ENCODE data around the gene IRF2BP2. TPM values are rescaled to one million over a fixed set of nuclear protein-coding genes. Genes with fewer than 3 reads are reported as not detected.

The IRF2BP2 gene
- total RNA-seq, 2 experiments from 2014 or later: 71.5 to 72.0 TPM

DNA sequence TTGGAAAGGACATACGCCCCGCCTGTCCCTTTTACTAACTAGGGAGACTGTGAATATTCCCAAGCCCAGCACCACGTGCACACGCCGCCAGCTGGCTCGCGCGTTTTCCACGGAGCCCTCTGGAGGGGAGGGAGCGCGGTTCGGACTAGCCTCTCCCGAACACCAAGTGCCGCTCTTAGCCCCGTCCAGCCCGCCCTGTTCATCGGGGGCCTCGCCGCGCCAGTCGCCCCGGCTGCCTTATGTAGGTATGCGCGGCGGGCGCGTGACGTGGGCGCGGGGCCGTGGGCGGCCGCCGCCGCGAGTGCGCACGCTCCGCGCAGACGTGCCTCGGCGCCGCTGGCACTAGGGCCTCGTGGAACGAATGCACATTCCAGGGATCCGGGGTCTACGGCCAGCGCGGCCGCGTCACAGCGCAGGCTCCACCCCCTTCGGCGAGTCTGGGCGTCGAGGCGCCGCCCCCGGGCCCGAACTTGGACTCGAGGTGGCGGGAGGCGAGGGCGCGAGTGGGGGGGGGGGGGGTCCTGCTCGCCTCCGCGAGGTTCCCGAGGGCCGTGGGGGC, 767 bp upstream of the IRF2BP2 start:
- Mint-ChIP-seq H3K4me3 (peak overlapping the region; percentile 87), H3K4me1 (ENCODE audit: low read depth) (peaks cover 42% of the 10 kb centered on the region), H3K27ac (peak overlapping the region; percentile 98), H3K9me3 (ENCODE audit: insufficient read depth) (no peaks in the 10 kb centered on the region), H3K27me3 (ENCODE audit: low read depth) (no peaks in the 10 kb centered on the region), H3K36me3 (ENCODE audit: low read depth) (peaks cover 29% of the 10 kb centered on the region)
- DNase-seq: peak; percentile 91
- peak; percentile 46 for ATAC-seq
- ChIA-PET CTCF (interaction anchor here (0.7 to 5.8 kb wide), 14 partner anchors 9 to 473 kb away, joined by 3 to 75 read pairs (median 9); no protein-coding TSS in a partner anchor), POLR2A (interaction anchor here (0.6 to 6.1 kb wide), 41 partner anchors 11 to 550 kb away, joined by 3 to 153 read pairs (median 6); partner anchors contain the start of gene COA6)

DNA sequence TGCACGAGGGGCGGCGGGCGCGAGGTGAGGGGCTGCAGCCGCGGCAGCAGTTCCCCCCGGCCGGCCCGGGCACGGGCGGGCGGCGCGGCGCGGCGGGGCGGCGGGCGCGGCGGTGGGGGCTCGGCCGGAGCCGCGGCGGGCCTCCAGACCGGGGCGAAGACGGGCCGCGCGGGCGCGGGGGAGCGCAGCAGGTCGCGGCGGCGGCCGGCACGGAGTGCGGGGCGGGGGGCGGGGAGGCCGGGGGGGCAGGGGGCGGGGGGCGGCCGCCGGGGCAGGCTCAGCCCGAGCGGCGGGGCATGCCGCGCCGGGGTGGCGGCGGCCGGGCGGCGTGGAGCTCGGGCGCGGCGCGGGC, 311 bp downstream of the IRF2BP2 start:
- no peak for ATAC-seq
- Mint-ChIP-seq H3K9me3 (ENCODE audit: insufficient read depth) (no peaks in the 10 kb centered on the region), H3K4me1 (ENCODE audit: low read depth) (peaks cover 45% of the 10 kb centered on the region), H3K36me3 (ENCODE audit: low read depth) (peaks cover 39% of the 10 kb centered on the region), H3K27me3 (ENCODE audit: low read depth) (no peaks in the 10 kb centered on the region), H3K4me3 (peak overlapping the region; percentile 87), H3K27ac (no peak overlapping the region)
- ChIA-PET POLR2A (interaction anchor here (0.6 to 6.1 kb wide), 29 partner anchors 10 to 474 kb away, joined by 3 to 153 read pairs (median 6); no protein-coding TSS in a partner anchor), CTCF (interaction anchor here (1.4 to 5.8 kb wide), 5 partner anchors 8 to 474 kb away, joined by 4 to 75 read pairs (median 21); no protein-coding TSS in a partner anchor)
- DNase-seq: no peak

DNA sequence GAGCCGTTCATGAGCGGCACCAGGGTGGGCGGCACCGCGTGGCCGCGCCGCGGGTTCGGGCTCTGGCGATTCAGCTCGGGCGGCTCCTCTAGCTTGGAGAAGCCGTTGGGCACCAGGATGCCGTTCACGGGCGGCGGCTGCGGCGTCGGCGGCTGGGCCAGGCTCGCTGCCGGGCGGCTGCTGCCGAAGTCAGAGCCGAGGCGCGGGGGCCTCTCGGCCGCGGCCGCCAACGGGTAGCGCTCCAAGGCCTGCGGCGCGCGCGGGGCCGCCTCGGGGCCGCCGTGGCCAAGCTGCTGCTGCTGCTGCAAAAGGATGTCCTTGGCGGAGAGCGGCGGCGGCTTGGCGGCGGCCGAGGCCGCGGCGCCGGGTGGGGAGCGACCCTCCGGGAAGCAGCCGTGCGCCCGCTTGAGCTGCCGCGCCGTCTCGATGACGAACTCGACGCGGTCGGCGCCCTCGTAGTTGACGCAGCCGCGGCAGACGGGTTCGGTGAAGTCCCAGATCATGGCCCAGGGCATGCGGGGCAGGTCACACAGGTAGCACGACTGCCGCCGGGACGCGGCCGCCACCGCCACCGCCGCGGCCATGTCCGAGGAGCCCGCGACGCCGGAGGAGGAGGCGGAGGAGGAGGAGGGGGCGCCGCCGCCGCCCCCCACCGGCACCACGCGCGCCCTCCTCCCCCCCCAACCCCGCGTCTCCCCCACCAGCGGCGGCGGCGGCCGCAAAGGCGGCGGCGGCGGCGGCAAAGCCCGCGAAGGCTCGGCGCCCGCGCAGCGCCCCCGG, 877 bp downstream of the IRF2BP2 start:
- POLR2A ChIA-PET: interaction anchor here (0.6 to 6.1 kb wide), 26 partner anchors 9 to 474 kb away, joined by 3 to 153 read pairs (median 6); no protein-coding TSS in a partner anchor
- peak overlapping the region; percentile 91 for H3K27ac Mint-ChIP-seq
- peak overlapping the region; percentile 71 for H3K4me3 Mint-ChIP-seq
- ATAC-seq (no peak), DNase-seq (peak; percentile 75)
- peaks cover 45% of the 10 kb centered on the region for H3K4me1 Mint-ChIP-seq (ENCODE audit: low read depth)
- CTCF ChIA-PET: interaction anchor here (1.4 to 5.8 kb wide), 5 partner anchors 8 to 475 kb away, joined by 4 to 75 read pairs (median 21); no protein-coding TSS in a partner anchor
- peaks cover 41% of the 10 kb centered on the region for H3K36me3 Mint-ChIP-seq (ENCODE audit: low read depth)
- H3K9me3 Mint-ChIP-seq (ENCODE audit: insufficient read depth): no peaks in the 10 kb centered on the region
- H3K27me3 Mint-ChIP-seq (ENCODE audit: low read depth): no peaks in the 10 kb centered on the region

DNA sequence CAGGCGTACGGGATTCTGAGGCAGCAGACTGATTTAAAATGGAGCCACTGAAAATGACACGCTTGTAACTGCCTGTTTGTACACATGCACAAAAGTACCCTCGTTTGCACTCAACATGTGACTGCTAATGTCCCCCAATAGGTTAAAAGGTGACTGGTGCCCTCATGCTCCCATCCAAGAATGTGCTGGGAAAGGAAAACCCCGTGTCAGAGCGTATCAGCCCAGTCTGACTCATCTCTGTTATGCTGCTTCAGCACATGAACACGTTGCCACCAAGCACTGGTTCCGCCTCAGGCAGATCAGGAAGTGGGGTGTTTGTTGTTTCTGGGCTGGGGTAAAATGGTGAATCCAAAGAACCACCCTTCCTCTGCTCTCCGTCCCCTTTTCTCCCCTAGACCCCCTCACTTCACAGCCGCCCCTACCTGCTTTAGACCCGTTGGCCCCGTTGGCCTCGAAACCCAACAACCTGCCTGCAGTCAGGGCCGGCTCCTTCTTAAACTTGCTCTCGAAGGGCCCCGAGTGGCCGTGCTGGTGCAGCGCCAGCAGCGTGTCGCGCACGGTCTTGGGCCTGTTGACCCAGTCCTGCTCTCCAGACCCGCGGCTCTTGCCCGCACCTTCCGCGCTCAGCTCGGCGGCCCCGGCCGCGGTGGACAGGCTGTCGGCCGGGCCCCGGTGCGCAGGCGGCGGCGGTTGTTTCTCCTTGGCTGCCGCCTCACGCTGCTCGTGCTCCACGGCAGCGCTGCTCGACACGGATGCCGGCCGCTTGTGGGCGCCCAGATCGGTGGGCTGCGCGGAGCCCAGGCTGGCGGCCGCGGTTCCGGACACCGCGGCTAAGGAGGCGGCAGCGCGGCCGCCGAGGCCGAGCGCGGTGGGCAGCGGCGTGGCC, 1.7 kb downstream of the IRF2BP2 start:
- Mint-ChIP-seq H3K9me3 (ENCODE audit: insufficient read depth) (no peaks in the 10 kb centered on the region), H3K4me3 (peak overlapping the region; percentile 86), H3K4me1 (ENCODE audit: low read depth) (peaks cover 43% of the 10 kb centered on the region), H3K27ac (peak overlapping the region; percentile 94), H3K27me3 (ENCODE audit: low read depth) (no peaks in the 10 kb centered on the region), H3K36me3 (ENCODE audit: low read depth) (peaks cover 45% of the 10 kb centered on the region)
- ChIA-PET POLR2A (interaction anchor here (1.0 to 6.1 kb wide), 10 partner anchors 9 to 471 kb away, joined by 3 to 153 read pairs (median 32); no protein-coding TSS in a partner anchor), CTCF (interaction anchor here (5.1 kb wide), 1 partner anchor 7 kb away, joined by 21 read pairs; no protein-coding TSS in a partner anchor)
- DNase-seq: peak; percentile 85
- ATAC-seq: peak; percentile 42

DNA sequence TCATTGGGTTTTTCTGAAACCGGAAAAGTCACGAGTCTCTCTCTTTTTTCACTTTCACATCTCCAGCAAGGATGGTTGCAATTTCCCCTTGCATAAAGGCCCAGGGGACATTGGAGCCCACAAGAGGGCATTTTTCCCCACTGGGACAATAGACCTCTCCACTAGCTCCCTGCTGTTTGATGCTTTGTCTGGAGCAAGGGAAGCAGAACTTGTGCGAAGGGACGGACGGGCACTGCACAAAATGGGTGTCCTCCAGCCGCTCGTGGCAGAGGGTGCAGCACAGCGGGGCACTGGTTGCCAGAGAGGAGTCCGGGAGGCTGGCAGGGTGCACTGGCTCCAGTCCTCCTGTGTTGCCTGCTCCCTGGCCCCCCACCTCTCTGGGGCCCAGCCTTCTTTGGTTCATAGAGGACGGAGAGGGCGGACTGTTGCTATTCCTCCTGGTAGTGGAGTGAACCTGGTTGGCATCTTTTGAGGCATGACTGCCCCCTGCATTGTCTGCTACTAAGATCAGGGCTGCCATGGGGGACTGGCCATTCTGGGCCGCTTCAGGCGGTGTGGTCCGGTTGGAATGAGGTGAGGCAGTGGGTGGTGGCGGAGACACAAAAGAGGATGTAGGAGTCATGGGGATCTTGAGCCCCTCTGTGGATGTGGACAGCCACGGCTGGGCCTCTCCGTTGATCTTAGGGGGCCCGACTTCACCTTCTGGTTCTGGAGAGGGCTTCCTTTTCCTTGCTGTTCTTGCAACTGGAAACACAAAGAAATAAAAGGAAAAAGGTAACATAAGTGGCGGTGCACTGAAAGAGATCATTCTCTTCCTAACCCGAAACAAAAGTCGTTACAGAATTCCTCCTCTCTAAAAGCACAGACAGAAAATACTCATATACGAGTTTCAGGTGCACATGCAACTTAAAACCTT, 2.6 kb downstream of the IRF2BP2 start:
- H3K36me3 Mint-ChIP-seq (ENCODE audit: low read depth): peaks cover 52% of the 10 kb centered on the region
- ATAC-seq (no peak), DNase-seq (peak; percentile 41)
- H3K27me3 Mint-ChIP-seq (ENCODE audit: low read depth): no peaks in the 10 kb centered on the region
- ChIA-PET POLR2A (interaction anchor here (0.6 to 1.5 kb wide), 4 partner anchors 120 to 405 kb away, joined by 3 to 6 read pairs (median 4); no protein-coding TSS in a partner anchor), CTCF (interaction anchor here (1.5 kb wide), 1 partner anchor 404 kb away, joined by 3 read pairs; no protein-coding TSS in a partner anchor)
- no peaks in the 10 kb centered on the region for H3K9me3 Mint-ChIP-seq (ENCODE audit: insufficient read depth)
- H3K4me1 Mint-ChIP-seq (ENCODE audit: low read depth): peaks cover 42% of the 10 kb centered on the region
- H3K4me3 Mint-ChIP-seq: peak overlapping the region; percentile 86
- peak overlapping the region; percentile 94 for H3K27ac Mint-ChIP-seq

DNA sequence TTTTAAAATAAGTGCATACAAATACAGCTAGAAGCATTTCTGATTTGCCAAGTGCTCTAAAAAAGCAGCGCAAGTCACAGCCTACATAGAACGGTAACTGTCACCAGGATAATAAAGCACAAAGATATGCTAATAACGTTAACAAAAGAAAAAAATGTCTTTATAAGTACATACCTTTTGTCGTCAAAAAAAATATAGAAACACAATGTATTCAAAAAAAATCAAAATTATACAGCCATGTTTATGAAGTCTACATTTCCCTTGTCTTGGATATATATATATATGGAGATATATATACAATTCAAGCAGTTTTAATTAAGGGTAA, 3.2 kb downstream of the IRF2BP2 start:
- ChIA-PET CTCF (interaction anchor here (1.5 kb wide), 1 partner anchor 405 kb away, joined by 3 read pairs; no protein-coding TSS in a partner anchor), POLR2A (interaction anchor here (0.6 to 1.5 kb wide), 4 partner anchors 119 to 405 kb away, joined by 3 to 6 read pairs (median 4); no protein-coding TSS in a partner anchor)
- Mint-ChIP-seq H3K27ac (peak overlapping the region; percentile 94), H3K36me3 (ENCODE audit: low read depth) (peaks cover 54% of the 10 kb centered on the region), H3K9me3 (ENCODE audit: insufficient read depth) (no peaks in the 10 kb centered on the region), H3K27me3 (ENCODE audit: low read depth) (no peaks in the 10 kb centered on the region), H3K4me3 (peak overlapping the region; percentile 86), H3K4me1 (ENCODE audit: low read depth) (peaks cover 42% of the 10 kb centered on the region)
- ATAC-seq (no peak), DNase-seq (no peak)

DNA sequence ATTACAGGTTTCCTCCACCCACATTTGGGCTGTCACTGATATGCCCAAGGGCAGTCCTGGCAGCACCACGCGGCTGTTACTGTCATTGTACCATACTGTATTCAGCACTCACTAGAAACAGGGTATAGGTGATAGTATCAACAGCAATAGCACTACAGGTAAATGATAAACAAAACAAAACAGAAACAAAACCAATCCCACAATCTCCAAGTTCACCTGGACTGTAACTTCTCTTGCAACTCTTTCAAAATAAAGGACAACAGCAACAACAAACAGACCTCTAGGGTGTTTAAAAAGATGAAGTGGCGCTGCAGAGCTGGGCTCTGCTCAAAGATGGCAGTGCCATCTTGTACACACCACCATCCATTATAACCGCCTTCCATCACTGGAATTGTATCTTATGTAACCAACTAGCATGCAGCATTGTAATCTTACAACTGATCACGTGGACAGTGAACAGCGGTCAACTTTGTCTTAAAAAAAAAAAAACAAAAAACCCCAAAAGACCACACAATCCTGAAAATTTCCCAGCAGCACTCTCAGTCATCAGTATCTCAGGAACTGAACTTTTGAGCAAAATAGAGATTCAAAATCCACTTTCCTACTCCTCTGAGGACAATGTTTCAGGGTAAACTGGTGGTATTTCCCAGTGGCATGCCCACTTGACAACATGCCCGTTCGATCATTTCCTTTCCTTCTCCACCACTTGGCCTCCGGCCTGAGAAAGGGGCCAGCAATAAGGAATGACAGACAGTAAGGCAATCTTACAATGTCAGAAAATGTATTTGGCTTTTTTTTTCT, 3.8 kb downstream of the IRF2BP2 start:
- Mint-ChIP-seq H3K9me3 (ENCODE audit: insufficient read depth) (no peaks in the 10 kb centered on the region), H3K27ac (peak overlapping the region; percentile 85), H3K27me3 (ENCODE audit: low read depth) (no peaks in the 10 kb centered on the region), H3K4me1 (ENCODE audit: low read depth) (peaks cover 42% of the 10 kb centered on the region), H3K4me3 (peak overlapping the region; percentile 86), H3K36me3 (ENCODE audit: low read depth) (peaks cover 54% of the 10 kb centered on the region)
- ATAC-seq (no peak), DNase-seq (peak; percentile 48)
- ChIA-PET CTCF (interaction anchor here (1.5 to 3.0 kb wide), 2 partner anchors 406 to 478 kb away, joined by 3 to 17 read pairs; no protein-coding TSS in a partner anchor), POLR2A (interaction anchor here (0.6 to 1.6 kb wide), 5 partner anchors 119 to 406 kb away, joined by 3 to 6 read pairs (median 4); no protein-coding TSS in a partner anchor)

DNA sequence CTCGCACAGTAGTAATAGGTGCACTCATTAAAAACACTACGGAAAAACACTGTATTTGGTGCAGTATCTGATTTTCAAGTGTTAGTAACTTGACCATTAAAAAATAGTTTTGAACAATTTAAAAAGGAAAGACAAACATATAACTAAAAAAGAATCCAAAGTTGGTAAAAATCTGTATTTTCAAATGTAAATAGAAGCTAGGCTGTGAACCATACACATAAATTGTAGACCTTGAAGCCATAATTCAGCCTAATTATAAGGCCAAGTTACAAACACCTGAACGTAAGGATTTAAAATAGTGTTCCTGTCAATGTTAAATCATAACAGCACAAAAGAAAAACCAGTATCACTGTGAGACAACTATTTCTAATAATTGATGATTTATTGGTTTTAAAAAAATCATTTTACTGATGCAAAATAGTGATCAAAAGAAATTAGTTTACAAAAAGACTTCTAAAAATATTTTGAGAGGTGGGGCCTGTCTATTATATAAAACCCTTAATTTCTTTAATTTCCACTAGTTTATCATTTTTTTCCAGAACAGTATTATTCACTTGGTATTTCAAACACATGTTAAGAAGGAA, 4.5 kb downstream of the IRF2BP2 start:
- peaks cover 54% of the 10 kb centered on the region for H3K36me3 Mint-ChIP-seq (ENCODE audit: low read depth)
- CTCF ChIA-PET: interaction anchor here (0.9 to 3.0 kb wide), 8 partner anchors 7 to 499 kb away, joined by 3 to 32 read pairs (median 4); no protein-coding TSS in a partner anchor

More for the DNA sequence above, 4.5 kb downstream of the IRF2BP2 start:
- peak overlapping the region; percentile 85 for H3K27ac Mint-ChIP-seq
- H3K9me3 Mint-ChIP-seq (ENCODE audit: insufficient read depth): no peaks in the 10 kb centered on the region
- H3K4me3 Mint-ChIP-seq: peak overlapping the region; percentile 86
- DNase-seq (no peak), ATAC-seq (no peak)
- no peaks in the 10 kb centered on the region for H3K27me3 Mint-ChIP-seq (ENCODE audit: low read depth)
- POLR2A ChIA-PET: interaction anchor here (1.0 to 1.6 kb wide), 3 partner anchors 119 to 406 kb away, joined by 3 to 6 read pairs (median 5); no protein-coding TSS in a partner anchor
- H3K4me1 Mint-ChIP-seq (ENCODE audit: low read depth): peaks cover 48% of the 10 kb centered on the region

All from activated CD8-positive, alpha-beta T cell treated with anti-CD3 and anti-CD28 coated beads, Interleukin-2, amount 10 ng/mL, durations not matched to agents 7 days and 5 days (primary cell).